ENCODE measurements around the gene RARRES2.

Gene RARRES2

GRCh38 chr7:150361402-150361801 is 20.0 kb upstream of the RARRES2 start:
- FAIRE-seq = no peak

- FAIRE-seq = no peak
Observed at GRCh38 chr7:150360363-150361058, 19.1 kb upstream of the RARRES2 start.

DNA sequence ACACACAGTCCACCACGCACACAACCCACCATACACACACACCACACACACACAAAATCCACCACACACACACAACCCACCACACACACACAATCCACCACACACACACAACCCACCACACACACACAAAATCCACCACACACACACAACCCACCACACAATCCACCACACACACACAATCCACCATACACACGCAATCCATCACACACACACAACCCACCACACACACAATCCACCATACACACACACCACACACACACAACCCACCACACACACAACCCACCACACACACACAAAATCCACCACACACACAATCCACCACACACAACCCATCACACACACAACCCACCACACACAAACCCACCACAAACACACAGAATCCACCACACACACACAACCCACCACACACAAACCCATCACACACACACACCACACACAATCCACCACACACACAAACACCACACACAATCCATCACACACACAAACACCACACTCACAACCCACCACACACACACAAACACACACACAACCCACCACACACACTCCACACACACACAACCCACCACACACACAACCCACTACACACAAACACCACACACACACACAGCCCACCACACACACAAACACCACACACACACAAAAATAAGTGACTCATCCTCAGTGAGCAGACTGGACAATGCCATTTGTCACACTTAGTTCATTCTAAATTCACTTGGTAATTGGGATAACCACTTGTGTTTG is 18.4 kb upstream of the RARRES2 start:
- no peak for FAIRE-seq

DNA sequence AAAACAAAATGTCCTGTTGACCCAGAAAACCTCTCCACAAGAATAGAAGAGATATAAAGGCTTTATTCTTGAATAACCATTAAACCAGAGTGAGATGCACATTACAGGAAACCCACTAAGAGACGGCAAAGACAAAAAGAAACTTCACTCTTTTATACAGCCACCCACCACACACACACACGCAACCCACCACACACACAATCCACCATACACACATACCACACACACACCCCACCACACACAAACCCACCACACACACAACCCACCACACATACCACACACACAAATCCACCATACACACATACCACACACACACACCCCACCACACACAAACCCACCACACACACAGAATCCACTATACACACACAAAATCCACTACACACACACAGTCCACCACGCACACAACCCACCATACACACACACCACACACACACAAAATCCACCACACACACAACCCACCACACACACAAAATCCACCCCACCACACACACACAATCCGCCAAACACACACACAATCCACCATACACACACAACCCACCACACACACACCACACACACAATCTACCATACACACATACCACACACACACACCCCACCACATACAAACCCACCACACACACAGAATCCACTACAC is 17.7 kb upstream of the RARRES2 start:
- FAIRE-seq = no peak

GRCh38 chr7:150358433-150358832 is 17.0 kb upstream of the RARRES2 start:
- no peak for FAIRE-seq

GRCh38 chr7:150357771-150358427 is 16.5 kb upstream of the RARRES2 start:
- no peak for FAIRE-seq

GRCh38 chr7:150357270-150357669 is 15.8 kb upstream of the RARRES2 start:
- FAIRE-seq = no peak

DNA sequence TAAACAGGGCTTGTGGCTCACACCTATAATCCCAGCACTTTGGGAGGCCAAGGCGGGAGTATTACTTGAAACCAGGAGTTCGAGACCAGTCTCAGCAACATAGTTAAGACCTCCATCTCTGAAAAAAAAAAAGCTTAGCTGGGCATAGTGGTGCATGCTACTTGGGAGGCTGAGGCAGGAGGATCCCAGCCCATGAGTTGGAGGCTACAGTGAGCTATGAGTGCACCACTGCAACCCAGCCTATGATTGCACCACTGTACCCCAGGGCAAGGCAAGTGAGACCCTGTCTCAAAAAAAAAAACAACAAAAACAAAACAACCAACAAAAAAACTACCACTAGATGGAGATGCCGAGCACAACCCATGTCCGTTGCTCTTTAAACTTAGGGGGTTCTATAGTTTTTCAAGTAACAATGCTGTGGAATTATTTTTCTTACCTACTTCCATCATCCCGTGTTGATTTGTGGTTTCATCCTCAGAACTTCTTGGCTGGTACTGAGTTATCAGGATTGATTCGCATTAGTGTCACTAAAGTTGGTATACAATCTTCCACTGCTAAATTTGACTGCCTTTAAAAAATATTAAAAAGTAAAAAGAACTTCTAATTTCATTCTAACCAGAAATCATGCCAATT is 15.0 kb upstream of the RARRES2 start:
- no peak for FAIRE-seq

DNA sequence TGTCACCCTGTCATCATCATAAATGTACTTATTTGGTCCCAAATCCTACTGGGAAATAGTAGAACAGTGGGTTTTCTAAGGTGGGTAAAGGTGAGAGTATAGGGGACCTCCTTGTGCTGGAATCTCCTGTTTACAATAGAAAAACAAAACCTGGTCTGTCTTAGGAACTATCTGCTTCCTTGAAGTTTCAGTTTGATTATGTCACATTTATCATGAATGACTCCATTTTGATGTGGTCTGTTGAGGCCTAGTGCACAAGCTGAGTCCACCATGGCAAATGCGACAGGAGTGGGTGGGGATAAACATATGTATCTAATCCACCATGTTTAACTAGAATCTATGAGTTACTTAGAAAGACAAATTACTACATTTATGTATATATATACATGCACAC is 14.2 kb upstream of the RARRES2 start:
- no peak for FAIRE-seq

GRCh38 chr7:150351587-150352194 is 10.3 kb upstream of the RARRES2 start:
- FAIRE-seq = no peak

DNA sequence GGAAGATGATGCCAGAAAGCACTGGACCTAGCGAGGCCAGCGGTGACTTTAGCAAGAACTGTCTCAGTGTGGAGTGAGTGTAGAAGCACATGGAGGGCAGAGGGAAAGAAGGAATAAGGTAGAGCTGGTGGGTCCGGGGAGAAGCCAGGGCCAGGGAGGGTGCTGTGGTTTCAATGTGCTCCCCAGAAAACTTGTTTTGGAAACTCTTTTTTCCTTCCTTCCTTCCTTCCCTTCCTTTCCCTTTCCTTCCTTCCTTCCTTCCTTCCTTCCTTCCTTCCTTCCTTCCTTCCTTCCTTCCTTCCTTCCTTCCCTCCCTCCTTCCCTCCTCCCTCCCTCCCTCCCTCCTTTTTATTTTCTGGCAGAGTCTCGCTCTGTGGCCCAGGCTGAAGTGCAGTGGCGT is 5.5 kb upstream of the RARRES2 start:
- FAIRE-seq = no peak

GRCh38 chr7:150345012-150345411 is 3.6 kb upstream of the RARRES2 start:
- no peak for FAIRE-seq

- no peak for FAIRE-seq
Observed at GRCh38 chr7:150344299-150344698, 2.9 kb upstream of the RARRES2 start.

DNA sequence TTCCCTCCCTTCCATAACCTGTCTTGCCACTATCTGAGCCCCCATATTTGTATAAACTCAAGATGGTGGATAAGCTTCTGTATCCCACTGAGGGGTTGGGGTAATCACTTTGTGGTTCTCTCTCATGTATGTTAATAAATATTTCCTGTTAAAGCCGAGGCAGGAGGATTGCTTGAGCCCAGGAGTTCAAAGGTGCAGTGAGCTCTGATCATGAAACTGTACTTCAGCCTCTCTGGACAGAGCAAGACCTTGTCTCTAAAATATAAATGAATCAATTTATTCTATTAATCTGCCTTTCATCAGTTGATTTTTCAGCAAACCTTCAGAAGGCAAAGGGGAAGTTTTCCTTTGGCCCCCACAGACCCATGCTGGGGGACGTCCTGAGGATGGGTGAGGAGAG is 1.8 kb upstream of the RARRES2 start:
- no peak for FAIRE-seq

DNA sequence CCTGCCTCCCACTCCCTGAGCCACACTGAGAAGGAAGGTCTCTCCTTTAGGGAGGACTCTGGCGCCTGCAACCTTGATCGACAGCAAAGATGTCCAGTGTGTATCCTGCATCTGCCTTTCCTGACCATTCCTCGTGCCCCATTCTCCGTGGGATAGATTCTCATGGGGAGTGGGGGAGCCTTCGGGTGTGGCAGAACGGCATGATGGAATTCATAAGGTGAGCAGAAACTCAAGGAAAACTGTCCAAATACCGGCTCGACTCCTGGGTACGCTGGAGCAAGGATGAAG is 636 bp upstream of the RARRES2 start:
- no peak for FAIRE-seq

DNA sequence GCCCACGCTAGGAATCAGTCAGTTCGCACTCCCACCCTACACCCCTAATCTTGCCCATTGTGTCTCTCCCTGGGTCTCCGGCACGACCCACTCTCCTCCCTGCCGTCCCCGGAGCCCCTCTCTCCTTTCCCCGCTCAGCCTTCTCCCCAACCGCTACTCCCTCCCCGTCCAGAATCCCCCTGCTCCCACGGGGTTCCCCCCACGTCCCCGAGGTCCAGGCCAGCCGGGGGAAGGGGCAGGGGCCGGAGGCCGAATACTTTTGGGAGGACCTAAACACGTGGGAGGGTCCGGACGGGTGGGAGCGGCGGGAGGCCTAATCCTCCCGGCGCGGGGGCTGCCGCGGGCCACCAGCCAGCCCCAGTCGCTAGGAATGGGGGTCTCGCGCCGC is 560 bp downstream of the RARRES2 start:
- FAIRE-seq = no peak

GRCh38 chr7:150340024-150340749 is 1.2 kb downstream of the RARRES2 start:
- no peak for FAIRE-seq

GRCh38 chr7:150339409-150339809 is 2.0 kb downstream of the RARRES2 start:
- no peak for FAIRE-seq

- no peak for FAIRE-seq
Observed at GRCh38 chr7:150338166-150338829, 3.1 kb downstream of the RARRES2 start.

DNA sequence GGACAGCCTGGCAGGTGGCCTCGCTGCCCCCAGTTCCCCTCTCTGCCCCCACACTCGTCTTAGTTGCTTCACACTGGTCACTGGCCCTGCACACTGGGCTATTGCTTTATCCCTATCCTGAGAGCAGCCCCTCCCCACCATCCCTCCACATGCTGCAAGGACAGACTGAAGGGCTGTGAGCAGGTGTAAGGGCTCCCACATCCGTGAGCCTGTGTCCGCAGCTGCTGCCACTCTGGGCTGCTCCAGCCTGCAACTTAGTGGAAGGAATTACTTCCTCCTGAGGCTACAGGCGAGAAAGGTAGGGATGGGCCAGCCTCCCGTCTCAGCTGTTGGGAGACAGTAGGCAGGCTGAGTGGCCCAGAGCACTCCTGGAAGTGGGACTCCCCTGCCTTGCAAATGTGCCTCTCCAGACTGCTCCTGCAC is 3.8 kb downstream of the RARRES2 start:
- FAIRE-seq = no peak

DNA sequence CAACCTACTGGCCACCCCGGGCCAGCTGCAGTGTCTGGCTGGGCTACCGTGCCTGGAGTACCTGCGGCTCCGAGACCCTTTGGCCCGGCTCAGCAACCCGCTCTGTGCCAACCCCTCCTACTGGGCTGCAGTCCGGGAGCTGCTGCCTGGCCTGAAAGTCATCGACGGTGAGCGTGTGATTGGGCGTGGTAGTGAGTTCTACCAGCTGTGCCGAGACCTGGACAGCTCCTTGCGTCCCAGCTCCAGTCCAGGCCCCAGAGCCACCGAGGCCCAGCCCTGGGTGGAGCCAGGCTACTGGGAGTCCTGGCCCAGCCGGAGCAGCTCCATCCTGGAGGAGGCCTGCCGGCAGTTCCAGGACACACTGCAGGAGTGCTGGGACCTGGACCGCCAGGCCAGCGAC is 4.2 kb downstream of the RARRES2 start:
- FAIRE-seq = no peak

DNA sequence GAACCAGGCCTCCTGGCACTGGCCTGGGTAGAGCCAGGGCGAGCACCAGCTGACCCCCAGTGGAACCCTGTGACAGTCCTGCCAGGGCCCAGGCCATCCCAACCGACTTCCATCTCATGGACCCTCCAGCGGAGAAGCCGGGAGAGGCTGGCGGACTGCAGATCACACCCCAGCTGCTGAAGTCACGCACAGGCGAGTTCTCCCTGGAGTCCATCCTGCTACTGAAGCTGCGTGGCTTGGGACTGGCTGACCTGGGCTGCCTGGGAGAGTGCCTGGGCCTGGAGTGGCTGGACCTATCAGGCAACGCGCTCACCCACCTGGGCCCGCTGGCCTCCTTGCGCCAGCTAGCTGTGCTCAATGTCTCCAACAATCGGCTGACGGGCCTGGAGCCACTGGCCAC is 4.7 kb downstream of the RARRES2 start:
- FAIRE-seq = no peak

Measured in islet of Langerhans (tissue), 1 donor.